ENCODE measurements around the gene TMEM200A.

The TMEM200A gene

GRCh38 chr6:130377915-130378314, 12.1 kb downstream of the TMEM200A start:
- no peaks in the 10 kb centered on the region for H3K27me3 ChIP-seq (ENCODE audit: control insufficient read depth in 1 of 2, insufficient read depth in 2 of 2, low read length in 2 of 2)
- no peak overlapping the region for H3K9ac ChIP-seq (ENCODE audit: low read length in 2 of 2)
- H3K4me1 ChIP-seq (ENCODE audit: control insufficient read depth, insufficient read depth, low read length) = no peaks in the 10 kb centered on the region
- no peaks in the 10 kb centered on the region for H3K9me3 ChIP-seq (ENCODE audit: control insufficient read depth in 2 of 2, low read length in 2 of 2)
- no peak overlapping the region for H3K4me3 ChIP-seq (ENCODE audit: low read length in 2 of 2)
- H3K36me3 ChIP-seq (ENCODE audit: control insufficient read depth in 2 of 2, insufficient read depth in 2 of 2, low read length in 2 of 2) = no peaks in the 10 kb centered on the region
- no peak overlapping the region for H3K27ac ChIP-seq (ENCODE audit: low read length)

- Histone ChIP-seq H3K9ac (ENCODE audit: low read length in 2 of 2) (no peak overlapping the region), H3K27me3 (ENCODE audit: control insufficient read depth in 1 of 2, insufficient read depth in 2 of 2, low read length in 2 of 2) (no peaks in the 10 kb centered on the region), H3K9me3 (ENCODE audit: control insufficient read depth in 2 of 2, low read length in 2 of 2) (no peaks in the 10 kb centered on the region), H3K27ac (ENCODE audit: low read length) (no peak overlapping the region), H3K36me3 (ENCODE audit: control insufficient read depth in 2 of 2, insufficient read depth in 2 of 2, low read length in 2 of 2) (no peaks in the 10 kb centered on the region), H3K4me1 (ENCODE audit: control insufficient read depth, insufficient read depth, low read length) (no peaks in the 10 kb centered on the region), H3K4me3 (ENCODE audit: low read length in 2 of 2) (no peak overlapping the region)
Observed at GRCh38 chr6:130379223-130379622, 13.4 kb downstream of the TMEM200A start.

- no peaks in the 10 kb centered on the region for H3K4me1 ChIP-seq (ENCODE audit: control insufficient read depth, insufficient read depth, low read length)
- H3K36me3 ChIP-seq (ENCODE audit: control insufficient read depth in 2 of 2, insufficient read depth in 2 of 2, low read length in 2 of 2) = no peaks in the 10 kb centered on the region
- H3K9ac ChIP-seq (ENCODE audit: low read length in 2 of 2) = no peak overlapping the region
- H3K27me3 ChIP-seq (ENCODE audit: control insufficient read depth in 1 of 2, insufficient read depth in 2 of 2, low read length in 2 of 2) = no peaks in the 10 kb centered on the region
- H3K9me3 ChIP-seq (ENCODE audit: control insufficient read depth in 2 of 2, low read length in 2 of 2) = no peaks in the 10 kb centered on the region
- H3K4me3 ChIP-seq (ENCODE audit: low read length in 2 of 2) = no peak overlapping the region
- no peak overlapping the region for H3K27ac ChIP-seq (ENCODE audit: low read length)
Observed at GRCh38 chr6:130381012-130381411, 15.2 kb downstream of the TMEM200A start.

GRCh38 chr6:130381459-130382380, 15.9 kb downstream of the TMEM200A start:
- Histone ChIP-seq H3K9me3 (ENCODE audit: control insufficient read depth in 2 of 2, low read length in 2 of 2) (no peaks in the 10 kb centered on the region), H3K4me1 (ENCODE audit: control insufficient read depth, insufficient read depth, low read length) (no peaks in the 10 kb centered on the region), H3K27ac (ENCODE audit: low read length) (no peak overlapping the region), H3K27me3 (ENCODE audit: control insufficient read depth in 1 of 2, insufficient read depth in 2 of 2, low read length in 2 of 2) (no peaks in the 10 kb centered on the region), H3K9ac (ENCODE audit: low read length in 2 of 2) (no peak overlapping the region), H3K36me3 (ENCODE audit: control insufficient read depth in 2 of 2, insufficient read depth in 2 of 2, low read length in 2 of 2) (no peaks in the 10 kb centered on the region), H3K4me3 (ENCODE audit: low read length in 2 of 2) (no peak overlapping the region)

- Histone ChIP-seq H3K9ac (ENCODE audit: low read length in 2 of 2) (no peak overlapping the region), H3K36me3 (ENCODE audit: control insufficient read depth in 2 of 2, insufficient read depth in 2 of 2, low read length in 2 of 2) (no peaks in the 10 kb centered on the region), H3K27me3 (ENCODE audit: control insufficient read depth in 1 of 2, insufficient read depth in 2 of 2, low read length in 2 of 2) (no peaks in the 10 kb centered on the region), H3K4me3 (ENCODE audit: low read length in 2 of 2) (no peak overlapping the region), H3K27ac (ENCODE audit: low read length) (no peak overlapping the region), H3K4me1 (ENCODE audit: control insufficient read depth, insufficient read depth, low read length) (no peaks in the 10 kb centered on the region), H3K9me3 (ENCODE audit: control insufficient read depth in 2 of 2, low read length in 2 of 2) (no peaks in the 10 kb centered on the region)
Observed at GRCh38 chr6:130382872-130383490, 17.2 kb downstream of the TMEM200A start.

- no peak overlapping the region for H3K4me3 ChIP-seq (ENCODE audit: low read length in 2 of 2)
- H3K27me3 ChIP-seq (ENCODE audit: control insufficient read depth in 1 of 2, insufficient read depth in 2 of 2, low read length in 2 of 2) = no peaks in the 10 kb centered on the region
- no peaks in the 10 kb centered on the region for H3K36me3 ChIP-seq (ENCODE audit: control insufficient read depth in 2 of 2, insufficient read depth in 2 of 2, low read length in 2 of 2)
- H3K4me1 ChIP-seq (ENCODE audit: control insufficient read depth, insufficient read depth, low read length) = no peaks in the 10 kb centered on the region
- H3K9ac ChIP-seq (ENCODE audit: low read length in 2 of 2) = no peak overlapping the region
- H3K27ac ChIP-seq (ENCODE audit: low read length) = no peak overlapping the region
- H3K9me3 ChIP-seq (ENCODE audit: control insufficient read depth in 2 of 2, low read length in 2 of 2) = no peaks in the 10 kb centered on the region
Observed at GRCh38 chr6:130385064-130385695, 19.4 kb downstream of the TMEM200A start.

GRCh38 chr6:130389142-130389541, 23.3 kb downstream of the TMEM200A start:
- H3K4me1 ChIP-seq (ENCODE audit: control insufficient read depth, insufficient read depth, low read length) = no peaks in the 10 kb centered on the region
- no peak overlapping the region for H3K4me3 ChIP-seq (ENCODE audit: low read length in 2 of 2)
- no peak overlapping the region for H3K27ac ChIP-seq (ENCODE audit: low read length)
- H3K9ac ChIP-seq (ENCODE audit: low read length in 2 of 2) = no peak overlapping the region
- no peaks in the 10 kb centered on the region for H3K9me3 ChIP-seq (ENCODE audit: control insufficient read depth in 2 of 2, low read length in 2 of 2)
- no peaks in the 10 kb centered on the region for H3K27me3 ChIP-seq (ENCODE audit: control insufficient read depth in 1 of 2, insufficient read depth in 2 of 2, low read length in 2 of 2)
- H3K36me3 ChIP-seq (ENCODE audit: control insufficient read depth in 2 of 2, insufficient read depth in 2 of 2, low read length in 2 of 2) = no peaks in the 10 kb centered on the region

GRCh38 chr6:130390890-130391289, 25.1 kb downstream of the TMEM200A start:
- H3K9ac ChIP-seq (ENCODE audit: low read length in 2 of 2) = no peak overlapping the region
- no peaks in the 10 kb centered on the region for H3K36me3 ChIP-seq (ENCODE audit: control insufficient read depth in 2 of 2, insufficient read depth in 2 of 2, low read length in 2 of 2)
- H3K4me3 ChIP-seq (ENCODE audit: low read length in 2 of 2) = no peak overlapping the region
- no peaks in the 10 kb centered on the region for H3K4me1 ChIP-seq (ENCODE audit: control insufficient read depth, insufficient read depth, low read length)
- no peaks in the 10 kb centered on the region for H3K27me3 ChIP-seq (ENCODE audit: control insufficient read depth in 1 of 2, insufficient read depth in 2 of 2, low read length in 2 of 2)
- H3K27ac ChIP-seq (ENCODE audit: low read length) = no peak overlapping the region
- H3K9me3 ChIP-seq (ENCODE audit: control insufficient read depth in 2 of 2, low read length in 2 of 2) = no peaks in the 10 kb centered on the region

GRCh38 chr6:130393306-130393705, 27.5 kb downstream of the TMEM200A start:
- H3K9ac ChIP-seq (ENCODE audit: low read length in 2 of 2) = no peak overlapping the region
- no peaks in the 10 kb centered on the region for H3K9me3 ChIP-seq (ENCODE audit: control insufficient read depth in 2 of 2, low read length in 2 of 2)
- H3K4me3 ChIP-seq (ENCODE audit: low read length in 2 of 2) = no peak overlapping the region
- no peaks in the 10 kb centered on the region for H3K27me3 ChIP-seq (ENCODE audit: control insufficient read depth in 1 of 2, insufficient read depth in 2 of 2, low read length in 2 of 2)
- H3K36me3 ChIP-seq (ENCODE audit: control insufficient read depth in 2 of 2, insufficient read depth in 2 of 2, low read length in 2 of 2) = no peaks in the 10 kb centered on the region
- H3K4me1 ChIP-seq (ENCODE audit: control insufficient read depth, insufficient read depth, low read length) = no peaks in the 10 kb centered on the region
- H3K27ac ChIP-seq (ENCODE audit: low read length) = no peak overlapping the region

- H3K4me3 ChIP-seq (ENCODE audit: low read length in 2 of 2) = no peak overlapping the region
- H3K4me1 ChIP-seq (ENCODE audit: control insufficient read depth, insufficient read depth, low read length) = no peaks in the 10 kb centered on the region
- H3K9ac ChIP-seq (ENCODE audit: low read length in 2 of 2) = no peak overlapping the region
- no peaks in the 10 kb centered on the region for H3K27me3 ChIP-seq (ENCODE audit: control insufficient read depth in 1 of 2, insufficient read depth in 2 of 2, low read length in 2 of 2)
- no peaks in the 10 kb centered on the region for H3K36me3 ChIP-seq (ENCODE audit: control insufficient read depth in 2 of 2, insufficient read depth in 2 of 2, low read length in 2 of 2)
- H3K9me3 ChIP-seq (ENCODE audit: control insufficient read depth in 2 of 2, low read length in 2 of 2) = no peaks in the 10 kb centered on the region
- H3K27ac ChIP-seq (ENCODE audit: low read length) = no peak overlapping the region
Observed at GRCh38 chr6:130394246-130394645, 28.4 kb downstream of the TMEM200A start.
